ENCODE data around the gene INSC.

DNA sequence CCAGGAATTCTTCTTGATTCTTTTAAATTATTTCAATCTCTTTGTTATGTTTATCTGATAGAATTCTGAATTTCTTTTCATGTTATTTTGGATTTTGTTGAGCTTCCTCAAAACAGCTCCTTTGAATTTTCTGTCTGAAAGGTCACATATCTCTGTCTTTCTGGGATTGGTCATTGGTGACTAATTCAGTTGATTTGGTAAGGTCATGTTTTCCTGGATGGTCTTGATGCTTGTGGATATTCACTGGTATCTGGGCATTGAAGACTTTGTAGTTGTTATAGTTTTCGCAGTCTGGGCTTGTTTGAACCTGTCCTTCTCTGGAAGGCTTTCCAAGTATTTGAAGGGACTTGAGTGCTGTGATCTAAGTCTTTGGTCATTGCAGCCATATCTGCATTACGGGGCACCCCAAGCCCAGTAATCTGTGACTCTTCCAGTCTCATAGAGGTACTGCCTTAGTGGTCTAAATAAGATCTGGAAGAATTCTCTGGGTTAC lies 18.9 kb upstream of the INSC start:
- TF ChIP-seq, protein P1, sequence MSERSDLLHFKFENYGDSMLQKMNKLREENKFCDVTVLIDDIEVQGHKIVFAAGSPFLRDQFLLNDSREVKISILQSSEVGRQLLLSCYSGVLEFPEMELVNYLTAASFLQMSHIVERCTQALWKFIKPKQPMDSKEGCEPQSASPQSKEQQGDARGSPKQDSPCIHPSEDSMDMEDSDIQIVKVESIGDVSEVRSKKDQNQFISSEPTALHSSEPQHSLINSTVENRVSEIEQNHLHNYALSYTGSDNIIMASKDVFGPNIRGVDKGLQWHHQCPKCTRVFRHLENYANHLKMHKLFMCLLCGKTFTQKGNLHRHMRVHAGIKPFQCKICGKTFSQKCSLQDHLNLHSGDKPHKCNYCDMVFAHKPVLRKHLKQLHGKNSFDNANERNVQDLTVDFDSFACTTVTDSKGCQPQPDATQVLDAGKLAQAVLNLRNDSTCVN (CRISPR knock-in tag; IDR thresholded peaks at IDR 0.05; ENCODE audit: borderline replicate concordance), result no peak
- TF ChIP-seq ZNF605 (CRISPR knock-in tag; IDR thresholded peaks at IDR 0.05) (no peak), SETDB1 (CRISPR knock-in tag; IDR thresholded peaks at IDR 0.05; ENCODE audit: borderline replicate concordance) (no peak), ELF1 (CRISPR knock-in tag; IDR thresholded peaks at IDR 0.05) (no peak), POLR2A (IDR thresholded peaks at IDR 0.05; ENCODE audit: insufficient read depth in 1 of 2, low read depth in 2 of 2, low read length in 2 of 2) (no peak), JUND (CRISPR knock-in tag; IDR thresholded peaks at IDR 0.05) (no peak), ZBTB1 (CRISPR knock-in tag; IDR thresholded peaks at IDR 0.05; ENCODE audit: borderline replicate concordance) (no peak)
- TF ChIP-seq, protein P2, sequence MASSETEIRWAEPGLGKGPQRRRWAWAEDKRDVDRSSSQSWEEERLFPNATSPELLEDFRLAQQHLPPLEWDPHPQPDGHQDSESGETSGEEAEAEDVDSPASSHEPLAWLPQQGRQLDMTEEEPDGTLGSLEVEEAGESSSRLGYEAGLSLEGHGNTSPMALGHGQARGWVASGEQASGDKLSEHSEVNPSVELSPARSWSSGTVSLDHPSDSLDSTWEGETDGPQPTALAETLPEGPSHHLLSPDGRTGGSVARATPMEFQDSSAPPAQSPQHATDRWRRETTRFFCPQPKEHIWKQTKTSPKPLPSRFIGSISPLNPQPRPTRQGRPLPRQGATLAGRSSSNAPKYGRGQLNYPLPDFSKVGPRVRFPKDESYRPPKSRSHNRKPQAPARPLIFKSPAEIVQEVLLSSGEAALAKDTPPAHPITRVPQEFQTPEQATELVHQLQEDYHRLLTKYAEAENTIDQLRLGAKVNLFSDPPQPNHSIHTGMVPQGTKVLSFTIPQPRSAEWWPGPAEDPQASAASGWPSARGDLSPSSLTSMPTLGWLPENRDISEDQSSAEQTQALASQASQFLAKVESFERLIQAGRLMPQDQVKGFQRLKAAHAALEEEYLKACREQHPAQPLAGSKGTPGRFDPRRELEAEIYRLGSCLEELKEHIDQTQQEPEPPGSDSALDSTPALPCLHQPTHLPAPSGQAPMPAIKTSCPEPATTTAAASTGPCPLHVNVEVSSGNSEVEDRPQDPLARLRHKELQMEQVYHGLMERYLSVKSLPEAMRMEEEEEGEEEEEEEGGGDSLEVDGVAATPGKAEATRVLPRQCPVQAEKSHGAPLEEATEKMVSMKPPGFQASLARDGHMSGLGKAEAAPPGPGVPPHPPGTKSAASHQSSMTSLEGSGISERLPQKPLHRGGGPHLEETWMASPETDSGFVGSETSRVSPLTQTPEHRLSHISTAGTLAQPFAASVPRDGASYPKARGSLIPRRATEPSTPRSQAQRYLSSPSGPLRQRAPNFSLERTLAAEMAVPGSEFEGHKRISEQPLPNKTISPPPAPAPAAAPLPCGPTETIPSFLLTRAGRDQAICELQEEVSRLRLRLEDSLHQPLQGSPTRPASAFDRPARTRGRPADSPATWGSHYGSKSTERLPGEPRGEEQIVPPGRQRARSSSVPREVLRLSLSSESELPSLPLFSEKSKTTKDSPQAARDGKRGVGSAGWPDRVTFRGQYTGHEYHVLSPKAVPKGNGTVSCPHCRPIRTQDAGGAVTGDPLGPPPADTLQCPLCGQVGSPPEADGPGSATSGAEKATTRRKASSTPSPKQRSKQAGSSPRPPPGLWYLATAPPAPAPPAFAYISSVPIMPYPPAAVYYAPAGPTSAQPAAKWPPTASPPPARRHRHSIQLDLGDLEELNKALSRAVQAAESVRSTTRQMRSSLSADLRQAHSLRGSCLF (CRISPR knock-in tag; IDR thresholded peaks at IDR 0.05; ENCODE audit: borderline replicate concordance), result no peak
- TF ChIP-seq, protein P3, sequence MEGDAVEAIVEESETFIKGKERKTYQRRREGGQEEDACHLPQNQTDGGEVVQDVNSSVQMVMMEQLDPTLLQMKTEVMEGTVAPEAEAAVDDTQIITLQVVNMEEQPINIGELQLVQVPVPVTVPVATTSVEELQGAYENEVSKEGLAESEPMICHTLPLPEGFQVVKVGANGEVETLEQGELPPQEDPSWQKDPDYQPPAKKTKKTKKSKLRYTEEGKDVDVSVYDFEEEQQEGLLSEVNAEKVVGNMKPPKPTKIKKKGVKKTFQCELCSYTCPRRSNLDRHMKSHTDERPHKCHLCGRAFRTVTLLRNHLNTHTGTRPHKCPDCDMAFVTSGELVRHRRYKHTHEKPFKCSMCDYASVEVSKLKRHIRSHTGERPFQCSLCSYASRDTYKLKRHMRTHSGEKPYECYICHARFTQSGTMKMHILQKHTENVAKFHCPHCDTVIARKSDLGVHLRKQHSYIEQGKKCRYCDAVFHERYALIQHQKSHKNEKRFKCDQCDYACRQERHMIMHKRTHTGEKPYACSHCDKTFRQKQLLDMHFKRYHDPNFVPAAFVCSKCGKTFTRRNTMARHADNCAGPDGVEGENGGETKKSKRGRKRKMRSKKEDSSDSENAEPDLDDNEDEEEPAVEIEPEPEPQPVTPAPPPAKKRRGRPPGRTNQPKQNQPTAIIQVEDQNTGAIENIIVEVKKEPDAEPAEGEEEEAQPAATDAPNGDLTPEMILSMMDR (CRISPR knock-in tag; IDR thresholded peaks at IDR 0.05), result no peak
- TF ChIP-seq, protein P4, sequence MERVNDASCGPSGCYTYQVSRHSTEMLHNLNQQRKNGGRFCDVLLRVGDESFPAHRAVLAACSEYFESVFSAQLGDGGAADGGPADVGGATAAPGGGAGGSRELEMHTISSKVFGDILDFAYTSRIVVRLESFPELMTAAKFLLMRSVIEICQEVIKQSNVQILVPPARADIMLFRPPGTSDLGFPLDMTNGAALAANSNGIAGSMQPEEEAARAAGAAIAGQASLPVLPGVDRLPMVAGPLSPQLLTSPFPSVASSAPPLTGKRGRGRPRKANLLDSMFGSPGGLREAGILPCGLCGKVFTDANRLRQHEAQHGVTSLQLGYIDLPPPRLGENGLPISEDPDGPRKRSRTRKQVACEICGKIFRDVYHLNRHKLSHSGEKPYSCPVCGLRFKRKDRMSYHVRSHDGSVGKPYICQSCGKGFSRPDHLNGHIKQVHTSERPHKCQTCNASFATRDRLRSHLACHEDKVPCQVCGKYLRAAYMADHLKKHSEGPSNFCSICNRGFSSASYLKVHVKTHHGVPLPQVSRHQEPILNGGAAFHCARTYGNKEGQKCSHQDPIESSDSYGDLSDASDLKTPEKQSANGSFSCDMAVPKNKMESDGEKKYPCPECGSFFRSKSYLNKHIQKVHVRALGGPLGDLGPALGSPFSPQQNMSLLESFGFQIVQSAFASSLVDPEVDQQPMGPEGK (CRISPR knock-in tag; IDR thresholded peaks at IDR 0.05), result no peak

Measured in HepG2 (cell line).